B cell (primary cell): ENCODE data around the gene TRAF3.

Experiments
- EZH2 ChIP-seq: IDR thresholded peaks from 2 replicates; pipeline ENCODE4 v1.6.1; 2012; ENCODE audit warnings: borderline replicate concordance, low read depth, mild to moderate bottlenecking, moderate library complexity, low read length; ENCODE audit not compliant: insufficient read depth, poor library complexity, severe bottlenecking
- TF ChIP-seq, protein P1 (sequence below): fragments of 200-600 bp; IDR thresholded peaks from one replicate; pipeline ENCODE4 v1.8.0; 2022; ENCODE audit warnings: antibody characterized with exemption, mild to moderate bottlenecking

DNA sequence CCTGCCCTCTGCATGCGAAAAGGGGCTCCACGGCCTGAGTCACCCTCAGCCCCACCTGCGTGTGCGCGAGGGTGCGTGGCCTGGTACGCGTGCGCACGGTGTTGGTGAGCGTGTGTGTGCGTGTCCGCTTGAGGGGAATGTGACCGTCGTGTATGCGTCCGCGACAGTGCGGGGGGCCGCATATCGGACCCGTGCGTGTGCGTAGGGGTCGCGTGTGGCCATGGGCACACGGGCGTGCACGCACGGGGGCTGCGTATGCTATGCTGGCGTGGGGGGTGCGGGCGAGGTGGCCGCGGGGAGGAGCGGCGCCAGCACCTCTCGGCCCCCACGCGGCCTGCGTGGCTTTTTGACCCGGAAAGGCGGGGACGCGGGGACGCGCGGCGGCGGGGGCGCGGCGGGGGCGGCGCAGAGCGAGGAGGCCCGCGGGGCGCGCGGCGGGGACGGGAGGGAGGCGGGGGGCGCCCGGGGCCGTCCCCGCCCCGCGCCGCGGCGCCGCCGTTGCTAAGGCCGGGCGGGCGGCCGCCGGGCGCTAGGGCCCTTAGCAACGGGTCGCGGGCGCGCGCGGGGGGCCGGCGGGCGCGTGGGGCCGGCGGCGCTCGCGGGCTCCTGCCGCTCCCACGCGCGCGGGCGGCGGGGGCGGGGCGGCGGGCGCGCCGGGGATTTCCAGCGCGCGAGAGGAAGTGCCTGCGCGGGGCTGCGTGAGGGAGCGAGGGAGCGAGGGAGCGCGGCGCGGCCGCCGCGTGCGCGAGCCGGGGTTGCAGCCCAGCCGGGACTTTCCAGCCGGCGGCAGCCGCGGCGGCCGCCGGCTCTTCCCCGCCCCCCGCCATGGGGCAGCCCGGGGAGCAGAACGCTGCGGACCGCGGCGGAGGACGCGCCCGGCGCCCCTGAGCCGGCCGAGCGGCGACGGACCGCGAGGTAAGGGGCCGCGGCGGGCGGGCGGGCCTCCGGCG, at the start of gene TRAF3:
- TF ChIP-seq EZH2, result no peak
- TF ChIP-seq, protein P1, sequence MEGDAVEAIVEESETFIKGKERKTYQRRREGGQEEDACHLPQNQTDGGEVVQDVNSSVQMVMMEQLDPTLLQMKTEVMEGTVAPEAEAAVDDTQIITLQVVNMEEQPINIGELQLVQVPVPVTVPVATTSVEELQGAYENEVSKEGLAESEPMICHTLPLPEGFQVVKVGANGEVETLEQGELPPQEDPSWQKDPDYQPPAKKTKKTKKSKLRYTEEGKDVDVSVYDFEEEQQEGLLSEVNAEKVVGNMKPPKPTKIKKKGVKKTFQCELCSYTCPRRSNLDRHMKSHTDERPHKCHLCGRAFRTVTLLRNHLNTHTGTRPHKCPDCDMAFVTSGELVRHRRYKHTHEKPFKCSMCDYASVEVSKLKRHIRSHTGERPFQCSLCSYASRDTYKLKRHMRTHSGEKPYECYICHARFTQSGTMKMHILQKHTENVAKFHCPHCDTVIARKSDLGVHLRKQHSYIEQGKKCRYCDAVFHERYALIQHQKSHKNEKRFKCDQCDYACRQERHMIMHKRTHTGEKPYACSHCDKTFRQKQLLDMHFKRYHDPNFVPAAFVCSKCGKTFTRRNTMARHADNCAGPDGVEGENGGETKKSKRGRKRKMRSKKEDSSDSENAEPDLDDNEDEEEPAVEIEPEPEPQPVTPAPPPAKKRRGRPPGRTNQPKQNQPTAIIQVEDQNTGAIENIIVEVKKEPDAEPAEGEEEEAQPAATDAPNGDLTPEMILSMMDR, result no peak
